ENCODE measurements around the gene PTOV1.
A peak's percentile ranks its signal among the peaks of the same experiment; 100 is the strongest.

The PTOV1 gene

DNA sequence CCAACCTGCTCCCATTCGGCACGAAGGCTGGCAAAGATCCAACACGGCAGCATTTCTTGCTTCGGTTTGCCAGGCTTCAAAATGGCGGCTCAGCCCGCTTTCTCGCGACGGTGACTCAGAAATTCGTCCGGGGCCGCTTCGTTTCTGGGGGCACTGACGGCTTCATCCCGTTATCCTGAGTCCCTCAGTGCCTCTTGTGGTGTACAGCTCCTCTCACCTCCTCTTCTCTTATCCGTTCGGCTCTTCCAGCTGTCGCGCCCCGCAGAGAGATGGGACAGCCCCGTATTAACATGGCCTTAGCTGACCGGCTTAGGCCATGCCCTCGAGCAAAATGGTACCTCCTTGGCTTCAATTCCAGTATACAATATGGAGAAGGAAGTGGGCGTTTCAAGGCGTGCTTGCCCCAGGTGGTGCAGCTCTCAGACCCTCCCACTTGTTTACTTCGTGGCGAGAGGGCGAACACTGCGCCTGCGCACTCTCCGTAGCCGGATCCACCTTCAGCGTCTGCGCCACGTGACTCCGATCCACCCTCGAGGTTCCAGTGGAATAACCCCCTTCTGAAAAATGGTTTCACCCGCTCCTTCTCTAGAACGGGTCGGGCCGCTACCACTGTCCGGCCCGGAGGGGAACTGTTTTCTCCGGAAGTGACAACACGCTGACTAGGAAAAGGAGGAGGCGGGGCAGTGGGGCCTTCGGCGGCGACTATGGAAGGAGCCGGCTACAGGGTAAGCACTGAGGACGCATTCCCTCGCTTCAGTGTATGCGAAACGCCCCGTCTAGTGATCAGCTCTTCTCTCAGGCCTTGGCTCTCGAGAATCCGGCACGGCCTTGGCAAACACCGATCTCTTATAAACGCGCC, 26.3 kb downstream of the PTOV1 start, which contains the start of the genes AKT1S1 and TBC1D17:
TSS of gene AKT1S1 (minus strand) at position 336 of the 859 bp plus-strand sequence. CDS start 4,060 bp downstream, outside the sequence.
TSS of gene TBC1D17 (plus strand) at position 683 of the 859 bp plus-strand sequence. CDS start at position 705, 22 bp downstream.
- peak; percentile 99 for DNase-seq

DNA sequence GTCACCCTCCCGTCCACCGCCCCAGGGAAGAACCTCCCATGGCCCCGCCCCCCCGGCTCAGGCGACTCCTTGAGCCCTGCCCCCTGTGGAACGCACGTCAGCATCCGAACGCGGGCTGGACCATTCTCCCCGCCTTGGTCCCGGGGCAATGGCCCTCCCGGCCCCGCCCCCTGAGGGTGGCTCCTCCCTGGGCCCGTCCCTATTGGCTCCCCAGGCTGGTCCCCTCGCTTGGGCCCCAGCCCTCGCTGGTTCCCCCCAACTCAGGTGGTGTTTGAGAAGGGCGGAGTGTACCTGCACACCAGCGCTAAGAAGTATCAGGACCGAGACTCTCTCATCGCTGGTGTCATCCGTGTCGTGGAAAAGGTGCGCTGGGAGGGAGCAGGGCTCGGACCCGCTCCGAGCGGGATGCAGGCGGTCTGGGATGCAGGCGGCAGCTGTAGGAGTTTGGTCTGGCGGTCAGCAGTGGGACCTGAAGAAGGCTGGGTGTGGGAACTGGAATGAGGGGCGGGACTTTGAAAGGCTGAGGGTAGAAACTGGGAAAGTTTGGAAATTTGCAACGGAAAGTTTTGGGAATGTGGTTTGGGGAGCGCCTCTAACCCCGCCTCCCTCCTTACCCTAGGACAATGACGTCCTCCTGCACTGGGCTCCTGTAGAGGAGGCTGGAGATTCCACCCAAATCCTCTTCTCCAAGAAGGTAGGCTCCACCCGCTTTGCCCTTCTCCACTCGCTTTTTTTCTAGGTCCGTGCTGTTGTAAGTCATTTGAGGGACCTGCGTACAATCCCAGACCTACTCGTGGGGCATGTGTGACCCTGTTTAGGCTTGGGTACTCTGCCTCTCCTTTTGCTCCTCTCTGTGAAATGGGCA, 27.2 kb downstream of the PTOV1 start:
- DNase-seq, result peak; percentile 99

DNA sequence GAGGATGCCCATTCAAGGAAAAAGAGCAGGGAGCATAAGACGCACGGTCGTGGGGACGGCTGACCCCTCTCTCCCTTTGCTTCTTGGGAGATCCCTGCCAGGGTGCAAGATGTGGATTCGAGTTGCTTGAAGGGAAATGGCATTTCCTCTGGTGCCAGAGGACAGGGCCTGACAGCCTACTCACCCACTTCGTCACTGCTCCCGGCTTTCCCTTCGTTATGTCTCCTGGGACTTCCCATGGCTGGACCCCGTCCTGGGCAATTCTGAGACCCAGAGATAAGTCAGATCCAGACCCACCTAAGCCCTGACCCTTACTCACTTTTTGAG, 27.7 kb downstream of the PTOV1 start:
- DNase-seq, result no peak

DNA sequence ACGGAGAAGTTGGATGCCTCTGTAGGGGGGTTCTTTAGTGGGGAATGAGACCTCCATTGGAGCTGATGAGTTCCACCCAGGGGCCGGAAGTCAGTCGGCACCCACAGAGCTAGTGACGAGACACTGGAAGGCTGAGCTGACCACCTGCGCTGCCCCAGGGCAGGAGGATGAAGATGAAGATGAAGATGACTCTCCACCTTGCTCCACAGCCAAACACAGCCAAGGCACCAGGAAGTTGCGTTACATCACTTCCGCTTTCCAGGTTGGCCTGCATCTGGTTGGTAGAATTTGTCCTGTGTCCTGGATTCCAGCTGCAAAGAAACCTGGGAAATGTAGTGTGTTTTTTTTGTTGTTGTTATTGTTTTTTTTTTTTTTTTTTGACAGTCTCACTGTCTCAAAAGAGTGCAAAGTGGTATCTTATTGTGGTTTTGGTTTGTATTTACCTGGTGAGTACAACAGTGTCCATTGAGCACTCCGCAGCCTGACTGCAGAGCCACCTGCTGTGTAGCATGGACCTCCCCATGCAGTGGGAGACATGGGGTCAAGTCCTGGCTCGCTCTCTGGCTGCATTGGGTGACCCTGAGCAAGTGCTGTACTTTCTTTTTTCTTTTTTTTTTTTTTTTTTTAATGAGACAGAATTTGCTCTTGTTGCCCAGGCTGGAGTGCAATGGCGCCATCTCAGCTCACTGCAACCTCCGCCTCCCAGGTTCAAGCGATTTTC, 28.4 kb downstream of the PTOV1 start:
- DNase-seq, result no peak

DNA sequence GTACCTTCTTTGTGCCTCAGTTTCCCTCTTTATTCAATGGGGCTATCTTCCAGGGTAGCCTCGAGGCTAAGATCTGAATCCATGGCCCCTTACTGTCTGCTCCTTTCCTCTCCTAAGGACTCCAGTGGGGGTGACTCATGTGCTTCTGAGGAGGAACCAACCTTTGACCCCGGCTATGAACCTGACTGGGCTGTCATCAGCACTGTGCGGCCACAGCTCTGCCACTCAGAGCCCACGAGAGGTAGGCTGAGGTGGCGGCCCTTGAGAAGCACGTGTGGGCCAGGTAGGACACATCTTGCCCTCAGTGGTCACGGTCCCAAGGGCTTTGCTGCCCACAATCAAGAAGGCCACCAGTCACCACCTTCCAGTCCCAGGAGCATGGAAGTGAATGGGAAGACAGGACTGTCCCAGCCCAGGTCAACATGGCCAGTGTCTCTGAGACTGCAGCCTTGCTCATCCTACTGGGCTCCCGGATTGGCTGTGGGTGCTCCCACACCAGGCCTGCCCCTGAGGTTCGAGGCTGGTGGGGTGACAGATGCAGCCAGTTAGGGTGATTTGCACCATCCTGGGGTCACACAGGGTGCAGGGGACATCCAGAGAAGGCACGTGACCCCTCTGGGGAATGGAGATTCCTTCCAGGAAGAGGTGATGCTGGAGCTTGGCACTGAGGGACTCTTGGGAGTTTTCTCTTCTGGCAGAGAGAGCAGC, 29.4 kb downstream of the PTOV1 start:
- no peak for DNase-seq

DNA sequence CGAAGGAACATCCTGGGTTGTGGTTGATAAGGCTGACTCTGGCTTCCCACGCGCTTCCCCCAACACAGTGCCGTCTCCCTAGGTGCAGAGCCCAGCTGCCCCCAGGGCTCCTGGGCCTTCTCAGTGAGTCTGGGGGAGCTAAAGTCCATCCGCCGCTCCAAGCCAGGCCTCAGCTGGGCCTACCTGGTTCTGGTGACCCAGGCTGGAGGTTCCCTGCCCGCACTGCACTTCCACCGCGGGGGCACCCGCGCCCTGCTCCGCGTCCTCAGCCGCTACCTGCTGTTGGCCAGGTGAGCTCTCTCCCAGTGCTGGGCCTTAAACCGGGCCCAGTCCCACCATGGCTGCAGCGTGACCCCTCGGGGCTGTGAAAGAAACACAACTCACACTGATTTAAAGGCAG, 30.2 kb downstream of the PTOV1 start:
- DNase-seq, result no peak

DNA sequence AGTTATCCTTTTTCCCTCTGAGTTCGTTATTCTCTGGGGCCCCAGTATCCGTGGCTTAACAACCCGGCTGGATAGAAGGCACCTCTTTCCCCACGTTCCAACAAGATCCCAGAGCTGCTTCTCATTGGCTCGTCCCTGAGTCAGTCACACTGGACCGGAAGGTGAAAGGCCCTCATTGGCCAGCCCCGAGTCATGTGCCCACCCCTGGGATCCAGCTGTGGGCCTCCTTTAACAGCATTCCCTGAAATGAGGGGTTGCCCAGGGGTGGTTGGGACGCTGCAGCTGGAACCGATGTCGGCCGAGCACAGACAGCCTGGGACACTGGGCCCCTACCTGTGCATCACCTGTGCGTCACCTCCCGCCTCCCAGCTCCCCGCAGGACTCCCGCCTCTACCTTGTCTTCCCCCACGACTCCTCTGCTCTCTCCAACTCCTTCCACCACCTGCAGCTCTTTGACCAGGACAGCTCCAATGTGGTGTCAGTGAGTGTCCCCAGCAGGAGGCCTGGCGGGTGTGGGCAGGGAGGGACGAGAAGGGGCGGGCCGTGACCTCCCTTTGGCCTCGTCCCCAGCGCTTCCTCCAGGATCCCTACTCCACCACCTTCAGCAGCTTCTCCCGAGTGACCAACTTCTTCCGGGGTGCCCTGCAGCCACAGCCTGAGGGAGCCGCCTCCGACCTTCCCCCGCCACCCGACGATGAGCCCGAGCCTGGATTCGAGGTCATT, 30.9 kb downstream of the PTOV1 start:
- DNase-seq, result no peak

DNA sequence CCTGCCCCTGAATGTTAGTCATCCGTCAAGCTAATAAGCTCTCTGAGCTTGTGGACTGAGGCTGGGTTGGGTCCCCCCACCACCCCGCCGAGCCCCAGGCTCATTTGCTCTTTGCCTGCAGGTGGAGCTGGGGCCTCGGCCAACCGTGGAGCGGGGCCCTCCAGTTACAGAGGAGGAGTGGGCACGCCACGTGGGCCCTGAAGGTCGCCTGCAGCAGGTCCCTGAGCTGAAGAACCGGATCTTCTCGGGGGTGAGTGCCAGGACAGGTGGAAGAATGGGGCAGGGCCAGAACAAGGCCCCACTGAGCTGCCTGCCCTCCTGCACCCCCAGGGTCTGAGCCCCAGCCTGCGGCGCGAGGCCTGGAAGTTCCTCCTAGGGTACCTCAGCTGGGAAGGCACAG, 31.7 kb downstream of the PTOV1 start:
- DNase-seq, result no peak

DNA sequence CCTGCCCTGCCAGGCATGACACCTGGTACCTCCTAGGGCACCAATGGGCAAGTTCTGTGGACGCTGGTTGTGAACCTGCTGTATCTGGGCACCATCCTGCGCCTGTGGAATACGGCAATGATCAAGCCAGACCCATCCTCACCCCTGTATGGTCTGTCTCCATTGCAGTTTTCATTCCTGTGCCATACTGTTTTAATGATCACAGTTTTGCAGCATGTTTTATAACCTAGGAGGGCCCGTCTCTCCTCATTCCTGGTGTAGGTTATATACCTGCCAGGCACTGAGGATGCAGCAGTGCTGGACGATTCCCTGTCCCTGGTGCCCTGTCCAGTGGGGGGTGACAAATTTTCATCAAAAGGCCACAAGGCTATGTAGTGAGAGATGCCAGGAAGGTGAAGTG, 32.1 kb downstream of the PTOV1 start:
- no peak for DNase-seq

DNA sequence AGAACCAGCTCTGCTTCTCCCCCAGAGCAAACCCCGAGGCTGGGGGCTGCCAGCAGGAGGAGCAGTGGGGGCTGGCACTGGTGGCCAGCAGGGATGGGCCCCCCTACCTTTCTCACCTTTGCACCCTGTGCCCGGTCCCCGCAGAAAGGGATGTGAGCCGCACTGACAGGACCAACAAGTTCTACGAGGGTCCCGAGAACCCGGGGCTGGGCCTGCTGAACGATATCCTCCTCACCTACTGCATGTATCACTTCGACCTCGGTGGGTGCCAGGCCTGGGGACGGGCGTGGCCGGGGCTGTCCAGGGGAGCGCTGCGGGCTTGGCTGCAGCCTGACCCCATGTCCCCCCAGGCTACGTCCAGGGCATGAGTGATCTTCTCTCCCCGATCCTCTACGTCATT, 33.1 kb downstream of the PTOV1 start:
- no peak for DNase-seq

DNA sequence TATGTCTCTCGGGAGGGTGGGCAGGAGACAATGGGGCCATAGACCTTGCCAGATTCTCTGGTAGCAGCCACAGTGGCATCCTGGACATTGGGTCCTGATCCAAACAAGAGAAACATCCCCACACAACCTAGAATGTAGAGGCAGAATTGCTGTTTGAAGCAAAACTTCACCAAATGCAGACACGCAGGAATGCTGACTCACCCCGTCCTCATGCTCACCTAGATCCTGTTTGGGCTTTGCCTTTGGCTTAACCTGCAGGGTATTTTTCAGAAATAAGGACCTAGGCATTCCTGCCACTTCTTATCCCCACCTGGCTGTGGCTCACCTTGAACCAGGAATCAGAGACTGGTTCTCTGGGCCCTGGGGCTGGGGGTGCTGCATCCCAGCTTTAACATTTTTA, 33.8 kb downstream of the PTOV1 start:
- no peak for DNase-seq

DNA sequence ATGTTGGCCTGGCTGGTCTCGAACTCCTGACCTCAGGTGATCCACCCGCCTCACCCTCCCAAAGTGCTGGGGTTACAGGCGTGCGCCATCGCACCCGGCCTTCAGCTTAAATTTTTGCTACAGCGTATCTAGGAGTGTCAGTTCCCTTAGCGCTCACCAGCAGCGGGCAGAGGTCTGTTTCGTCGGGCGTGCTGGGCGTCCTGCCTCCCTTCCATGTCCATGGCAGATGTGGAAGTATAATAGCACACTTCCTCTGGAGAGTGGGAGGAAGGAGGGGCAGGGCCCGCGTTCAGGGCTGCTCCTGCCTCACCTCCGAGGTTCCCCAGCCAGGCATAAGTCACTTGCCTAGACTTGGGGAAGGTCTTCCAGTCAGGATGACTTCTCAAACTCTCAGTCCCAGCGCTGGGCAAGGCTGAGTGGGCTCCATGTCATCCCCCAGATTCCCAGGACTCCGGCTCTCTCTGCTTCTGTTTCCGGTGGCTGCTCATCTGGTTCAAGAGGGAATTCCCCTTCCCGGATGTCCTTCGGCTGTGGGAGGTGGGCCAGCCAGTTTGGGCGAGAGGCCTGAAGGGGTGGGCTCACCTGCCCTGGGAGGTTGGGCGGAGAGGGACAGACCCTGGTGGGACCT, 36.2 kb downstream of the PTOV1 start:
- no peak for DNase-seq

DNA sequence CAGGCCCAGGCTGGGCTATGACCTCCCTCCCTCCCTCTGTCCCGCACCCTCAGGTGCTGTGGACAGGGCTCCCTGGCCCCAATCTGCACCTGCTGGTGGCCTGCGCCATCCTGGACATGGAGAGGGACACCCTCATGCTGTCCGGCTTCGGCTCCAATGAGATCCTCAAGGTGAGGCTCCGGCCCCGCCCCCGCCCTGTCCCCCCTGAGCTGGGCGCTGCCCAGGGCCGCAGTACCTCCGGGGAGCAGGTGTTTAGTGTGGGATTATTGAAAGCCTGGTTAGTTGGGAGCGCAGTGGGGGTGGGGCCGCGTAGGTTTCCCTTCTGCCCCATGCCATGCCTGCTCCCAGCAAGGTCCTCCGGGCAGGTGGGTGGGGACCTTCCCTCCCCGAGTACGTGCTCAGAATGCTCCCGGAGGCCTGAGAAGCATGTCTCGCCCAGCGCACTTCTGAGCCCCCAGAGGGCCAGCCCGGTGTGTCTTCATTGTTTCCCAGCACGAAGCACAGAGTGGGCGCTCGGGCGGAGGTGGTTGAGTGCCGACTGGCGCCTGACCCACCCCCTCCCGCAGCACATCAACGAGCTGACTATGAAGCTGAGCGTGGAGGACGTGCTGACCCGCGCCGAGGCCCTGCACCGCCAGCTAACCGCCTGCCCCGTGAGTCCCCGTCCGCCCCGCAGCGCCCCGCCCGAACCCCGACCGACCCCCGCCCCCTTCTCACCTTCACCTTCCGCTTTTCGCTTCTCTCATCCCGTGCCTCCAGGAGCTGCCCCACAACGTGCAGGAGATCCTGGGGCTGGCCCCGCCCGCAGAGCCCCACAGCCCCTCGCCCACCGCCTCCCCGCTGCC, 36.9 kb downstream of the PTOV1 start:
- DNase-seq, result no peak

DNA sequence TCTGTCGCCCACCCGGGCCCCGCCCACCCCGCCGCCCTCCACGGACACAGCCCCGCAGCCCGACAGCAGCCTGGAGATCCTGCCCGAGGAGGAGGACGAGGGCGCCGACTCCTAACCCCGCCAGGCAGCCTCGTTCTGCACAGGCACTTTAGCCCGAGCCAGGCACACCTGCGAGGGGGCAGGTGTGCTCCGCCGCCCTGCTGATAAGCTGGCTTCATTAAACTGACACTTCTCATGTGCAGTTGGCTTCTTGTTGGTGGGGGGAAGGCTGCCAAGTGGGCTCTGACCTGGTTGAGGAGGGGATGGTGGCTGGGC, 37.5 kb downstream of the PTOV1 start:
- DNase-seq, result no peak

DNA sequence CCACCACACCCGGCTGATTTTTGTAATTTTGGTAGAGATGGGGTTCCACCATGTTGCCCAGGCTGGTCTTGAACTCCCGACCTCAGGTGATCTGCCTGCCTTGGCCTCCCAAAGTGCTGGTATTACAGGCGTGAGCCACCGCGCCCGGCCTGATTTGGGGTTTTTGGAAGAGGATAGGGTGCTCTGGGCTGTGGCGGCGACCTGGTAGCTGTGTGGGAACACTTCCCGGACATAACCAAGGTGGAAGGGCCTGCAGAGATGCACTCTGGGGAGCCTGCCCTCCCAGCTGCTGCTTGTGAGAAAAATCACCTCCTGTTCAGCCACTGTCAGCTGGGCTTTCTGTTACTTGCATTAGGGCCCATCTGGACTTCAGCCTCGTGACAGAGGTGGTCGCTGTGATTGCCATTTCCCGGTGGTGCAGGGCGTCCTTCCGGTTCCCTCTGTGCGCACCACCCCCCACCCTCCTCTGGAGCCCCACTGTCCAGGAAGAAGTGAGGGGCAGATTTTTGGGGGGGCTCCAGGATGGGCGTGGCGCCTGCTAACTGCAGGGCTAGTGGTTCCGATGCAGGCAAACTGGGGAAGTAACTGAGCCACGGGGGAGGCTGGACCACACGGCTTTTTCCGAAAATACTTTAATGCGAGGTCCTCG, 38.2 kb downstream of the PTOV1 start:
- no peak for DNase-seq

DNA sequence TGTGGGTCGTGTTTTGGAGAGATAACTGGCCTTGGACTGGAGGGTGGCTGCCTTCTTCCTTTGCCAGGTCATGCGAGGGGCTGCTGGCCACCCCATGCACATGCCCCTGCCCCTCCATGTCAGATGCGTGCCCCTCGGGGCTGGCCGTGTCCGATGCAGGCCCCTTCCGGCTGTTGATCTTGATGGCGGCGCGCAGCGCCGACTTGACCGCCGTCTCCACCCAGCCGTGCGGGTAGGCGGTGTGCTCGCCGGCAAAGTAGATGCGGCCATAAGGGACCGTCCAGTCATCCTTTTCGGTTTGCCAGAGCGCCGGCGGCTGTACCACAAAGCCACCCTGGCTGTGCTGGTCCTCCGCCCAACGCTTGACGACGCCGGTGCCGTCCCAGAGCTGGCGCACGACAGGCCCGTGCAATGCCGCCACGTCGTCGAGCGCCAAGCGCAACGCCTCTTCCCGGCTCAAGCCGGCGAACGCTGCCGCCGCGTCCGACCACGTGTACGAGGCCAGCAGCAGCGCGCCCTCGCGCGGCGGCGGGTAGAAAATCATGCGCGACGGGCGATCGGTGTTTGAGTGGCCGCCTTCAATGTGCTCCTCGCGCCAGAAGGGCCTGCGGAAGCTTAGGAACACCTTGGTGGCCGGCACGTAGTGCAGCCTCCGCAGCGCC, 38.9 kb downstream of the PTOV1 start:
- peak; percentile 73 for DNase-seq

DNA sequence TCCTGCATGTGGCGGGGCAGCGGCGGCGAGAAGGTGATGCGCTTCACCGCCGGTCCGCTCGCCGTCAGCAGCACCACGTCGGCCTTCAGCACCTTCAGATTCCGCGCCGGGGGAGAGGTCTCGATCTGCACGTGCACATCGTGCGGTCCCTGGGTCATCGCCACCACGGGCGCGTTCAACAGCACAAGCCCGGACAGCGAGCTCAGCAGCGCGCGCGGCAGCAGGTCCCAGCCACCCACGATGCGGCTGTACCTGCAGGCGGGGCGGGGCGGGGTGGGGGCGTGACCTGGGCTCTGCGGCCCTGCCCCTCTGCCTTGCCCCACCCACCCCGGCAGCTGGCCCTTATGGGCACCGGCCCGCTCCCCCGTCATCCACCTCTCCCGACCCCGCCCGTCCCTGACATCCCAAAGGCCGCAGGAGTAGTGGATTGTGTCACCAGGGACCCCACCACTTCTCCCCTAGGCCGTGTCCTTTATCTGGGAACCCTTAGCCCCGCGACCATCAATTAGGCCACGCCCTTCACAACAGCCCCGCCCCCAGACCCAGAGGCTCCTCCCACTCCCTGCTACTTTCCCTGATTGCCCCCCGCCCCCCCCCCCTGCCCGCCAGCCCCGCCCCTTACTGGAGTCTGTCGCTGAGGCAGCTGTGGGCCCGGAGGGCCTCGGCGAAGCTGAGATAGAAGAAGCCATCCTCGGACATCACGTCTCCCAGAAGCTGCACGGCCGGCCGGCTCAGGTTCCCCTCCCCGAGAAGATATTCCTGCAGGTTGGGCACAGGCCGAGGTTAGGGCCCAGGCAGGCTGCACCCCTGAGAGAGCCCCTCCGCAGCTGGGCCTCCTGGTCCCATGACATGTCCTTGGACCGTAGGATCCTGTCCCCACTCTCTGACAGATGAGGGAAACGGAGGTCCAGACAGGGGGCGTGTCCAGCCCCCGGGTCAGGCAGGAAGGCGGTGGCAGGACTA, 39.7 kb downstream of the PTOV1 start:
- DNase-seq, result peak; percentile 58

DNA sequence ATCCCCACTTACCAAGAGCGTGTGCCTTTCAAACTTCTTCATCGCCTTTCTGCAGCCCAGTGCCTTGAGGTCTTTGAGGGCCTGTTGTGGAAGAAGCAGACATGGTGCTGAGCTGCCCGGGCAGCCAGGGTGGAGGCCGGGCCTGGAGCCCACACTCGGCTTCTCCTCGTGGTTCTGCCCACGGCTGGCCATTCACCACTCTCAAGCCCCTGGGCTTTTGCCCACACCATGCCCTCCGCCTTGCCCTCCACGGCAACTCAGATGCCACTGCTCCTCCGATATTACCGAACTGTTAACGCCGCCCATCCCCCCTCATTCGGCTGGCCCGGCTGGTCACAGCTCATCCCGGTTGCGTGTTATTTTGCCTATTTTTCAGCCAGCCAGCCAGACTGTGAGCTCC, 40.4 kb downstream of the PTOV1 start:
- no peak for DNase-seq
